Brain microvascular endothelial cell (primary cell): Measurements from ENCODE around the gene CAP1.
"Not testable (repeated sequence)": the region's sequence is repeated elsewhere in the genome, so short reads cannot be mapped to it uniquely, and the experiment has no call there.

Experiments
- DNase-seq: peaks from one replicate; pipeline ENCODE4 v3.0.0-alpha.2; 2020
- H3K27ac ChIP-seq: fragments of 250-450 bp; sonication (Bioruptor Pico); 2 replicates; pipeline ENCODE4 v1.5.1; 2020; ENCODE audit warnings: mild to moderate bottlenecking, moderate library complexity
- H3K27me3 ChIP-seq: fragments of 250-450 bp; sonication (Bioruptor Pico); replicated peaks from 2 replicates; pipeline ENCODE4 v1.5.1; 2020; ENCODE audit warnings: mild to moderate bottlenecking
- H3K36me3 ChIP-seq: fragments of 250-450 bp; sonication (Bioruptor Pico); replicated peaks from 2 replicates; pipeline ENCODE4 v1.5.1; 2020; ENCODE audit warnings: mild to moderate bottlenecking
- H3K4me3 ChIP-seq: 2 replicates; pipeline ENCODE4 v1.5.1; 2011; ENCODE audit warnings: low read depth, mild to moderate bottlenecking, control low read depth, low read length, moderate library complexity
- CTCF ChIP-seq: IDR thresholded peaks from 2 replicates; pipeline ENCODE4 v1.5.1; 2011; ENCODE audit warnings: low read depth, mild to moderate bottlenecking, moderate library complexity, low read length, control low read depth, inconsistent platforms; ENCODE audit errors: missing control alignments
- in situ Hi-C: cut with HindIII; loops from 2 replicates; pipeline ENCODE4 v1.10.0; 2017; ENCODE audit warnings: low sequenced_read_pairs, low pct_ligation_motif_present

CAP1 gene

GRCh38 chr1:40027647-40028046 is 12.9 kb upstream of the CAP1 start:
- no peak overlapping the region for H3K27ac ChIP-seq
- no peaks in the 10 kb centered on the region for H3K36me3 ChIP-seq
- no peak for TF ChIP-seq CTCF
- H3K4me3 ChIP-seq = no peak overlapping the region
- DNase-seq = no peak
- in situ Hi-C loops = no loop called here
- H3K27me3 ChIP-seq = no peaks in the 10 kb centered on the region

GRCh38 chr1:40029608-40030007 is 10.9 kb upstream of the CAP1 start:
- DNase-seq = no peak
- Histone ChIP-seq H3K27ac (no peak overlapping the region), H3K36me3 (no peaks in the 10 kb centered on the region), H3K4me3 (no peak overlapping the region), H3K27me3 (no peaks in the 10 kb centered on the region)
- TF ChIP-seq CTCF = no peak
- in situ Hi-C loops = no loop called here

- peak; percentile 42 for DNase-seq
- Histone ChIP-seq H3K4me3 (no peak overlapping the region), H3K27ac (no peak overlapping the region), H3K27me3 (no peaks in the 10 kb centered on the region), H3K36me3 (no peaks in the 10 kb centered on the region)
- in situ Hi-C loops = no loop called here
- TF ChIP-seq CTCF = no peak
Measured at GRCh38 chr1:40030528-40031135, 9.9 kb upstream of the CAP1 start.

- Histone ChIP-seq H3K27me3 (no peaks in the 10 kb centered on the region), H3K36me3 (no peaks in the 10 kb centered on the region), H3K27ac (no peak overlapping the region), H3K4me3 (no peak overlapping the region)
- in situ Hi-C loops = no loop called here
- TF ChIP-seq CTCF = peak; percentile 68
- peak; percentile 56 for DNase-seq
Measured at GRCh38 chr1:40032240-40032891, 8.2 kb upstream of the CAP1 start.

- H3K27me3 ChIP-seq = no peaks in the 10 kb centered on the region
- no peak for DNase-seq
- no peak overlapping the region for H3K27ac ChIP-seq
- H3K4me3 ChIP-seq = no peak overlapping the region
- no peaks in the 10 kb centered on the region for H3K36me3 ChIP-seq
- TF ChIP-seq CTCF = no peak
- in situ Hi-C loops = no loop called here
Measured at GRCh38 chr1:40034869-40035268, 5.7 kb upstream of the CAP1 start.

- H3K27ac ChIP-seq = peak overlapping the region; percentile 55
- in situ Hi-C loops = no loop called here
- peaks cover 4% of the 10 kb centered on the region for H3K36me3 ChIP-seq
- no peaks in the 10 kb centered on the region for H3K27me3 ChIP-seq
- no peak for TF ChIP-seq CTCF
- no peak overlapping the region for H3K4me3 ChIP-seq
- peak; percentile 91 for DNase-seq
Measured at GRCh38 chr1:40036574-40036973, 4.0 kb upstream of the CAP1 start.

GRCh38 chr1:40037254-40037653 is 3.3 kb upstream of the CAP1 start:
- H3K27ac ChIP-seq = peak overlapping the region; percentile 55
- H3K27me3 ChIP-seq, DNase-seq, in situ Hi-C loops, H3K4me3 ChIP-seq, H3K36me3 ChIP-seq: not testable (repeated sequence)
